Neural cell (in vitro differentiated cells): ENCODE results near the gene SVEP1. TPM values are rescaled to one million over a fixed set of nuclear protein-coding genes. Genes with fewer than 3 reads are reported as not detected.

Source experiments
- H2AFZ ChIP-seq: fragments of 200-600, 300-800 bp; sonication (generic), shearing (Covaris generic); 2 replicates; pipeline ENCODE4 v1.6.0; 2014; ENCODE audit warnings: low read depth, mild to moderate bottlenecking, antibody characterized with exemption, low read length, moderate library complexity
- H3F3A ChIP-seq: fragments of 200-600 bp; shearing (Covaris generic); 2 replicates; pipeline ENCODE4 v1.6.1; 2016; ENCODE audit warnings: mild to moderate bottlenecking, moderate library complexity, mixed read lengths, antibody characterized with exemption, low read length; ENCODE audit not compliant: insufficient read depth, poor library complexity, severe bottlenecking
- H3K27ac ChIP-seq: fragments of 200-600, 300-800 bp; sonication (generic), shearing (Covaris generic); 2 replicates; pipeline ENCODE4 v1.5.1; 2014; ENCODE audit warnings: mild to moderate bottlenecking, low read length, moderate library complexity
- H3K27me3 ChIP-seq: fragments of 300-800, 200-600 bp; sonication (generic), shearing (Covaris generic); 2 replicates; pipeline ENCODE4 v1.6.0; 2014; ENCODE audit warnings: mild to moderate bottlenecking, low read depth, low read length, moderate library complexity; ENCODE audit not compliant: insufficient read depth
- H3K36me3 ChIP-seq: fragments of 300-800, 200-600 bp; sonication (generic), shearing (Covaris generic); 2 replicates; pipeline ENCODE4 v1.5.1; 2014; ENCODE audit warnings: mild to moderate bottlenecking, antibody characterized with exemption, low read length, moderate library complexity; ENCODE audit not compliant: insufficient read depth
- H3K4me2 ChIP-seq: fragments of 300-800, 200-600 bp; sonication (generic), shearing (Covaris generic); 2 replicates; pipeline ENCODE4 v1.6.0; 2014; ENCODE audit warnings: mild to moderate bottlenecking, low read length
- H3K4me3 ChIP-seq: fragments of 300-800, 200-600 bp; sonication (generic), shearing (Covaris generic); 2 replicates; pipeline ENCODE4 v1.5.1; 2014; ENCODE audit warnings: mild to moderate bottlenecking, low read length, moderate library complexity
- H3K79me2 ChIP-seq: fragments of 200-600 bp; shearing (Covaris generic); replicated peaks from 2 replicates; pipeline ENCODE4 v1.6.0; 2014; ENCODE audit warnings: mild to moderate bottlenecking, low read length, moderate library complexity; ENCODE audit not compliant: insufficient read depth
- H3K9ac ChIP-seq: fragments of 300-800, 200-600 bp; sonication (generic), shearing (Covaris generic); 2 replicates; pipeline ENCODE4 v1.6.1; 2016; ENCODE audit warnings: mild to moderate bottlenecking, low read length, mixed read lengths
- H3K9me2 ChIP-seq: fragments of 200-600 bp; shearing (Covaris generic); 2 replicates; pipeline ENCODE4 v1.6.1; 2016; ENCODE audit warnings: mild to moderate bottlenecking, low read length, mixed read lengths; ENCODE audit not compliant: insufficient read depth
- H3K9me3 ChIP-seq: fragments of 200-600, 300-800 bp; sonication (generic), shearing (Covaris generic); 2 replicates; pipeline ENCODE4 v1.6.1; 2016; ENCODE audit warnings: mild to moderate bottlenecking, mixed run types, low read length, moderate library complexity, mixed read lengths
- H4K20me1 ChIP-seq: fragments of 200-600 bp; shearing (Covaris generic); 2 replicates; pipeline ENCODE4 v1.6.1; 2016; ENCODE audit warnings: mild to moderate bottlenecking, mixed run types; ENCODE audit not compliant: insufficient read depth
- EP300 ChIP-seq: fragments of 450-650 bp; conservative IDR thresholded peaks from 2 replicates; pipeline ENCODE4 v1.6.1; 2014; ENCODE audit warnings: antibody characterized with exemption, mild to moderate bottlenecking, moderate library complexity; ENCODE audit not compliant: poor library complexity, severe bottlenecking
- EZH2 ChIP-seq: fragments of 200-600, 300-800 bp; shearing (Covaris generic), sonication (generic); IDR thresholded peaks from 2 replicates; pipeline ENCODE4 v1.6.1; 2014; ENCODE audit warnings: antibody characterized with exemption, low read length, borderline replicate concordance, mild to moderate bottlenecking; ENCODE audit not compliant: insufficient read depth, poor library complexity, severe bottlenecking
- MXI1 ChIP-seq: fragments of 450-650 bp; conservative IDR thresholded peaks from 2 replicates; pipeline ENCODE4 v1.6.1; 2014; ENCODE audit warnings: antibody characterized with exemption, mild to moderate bottlenecking; ENCODE audit not compliant: poor library complexity, severe bottlenecking
- POLR2AphosphoS5 ChIP-seq: IDR thresholded peaks from 2 replicates; pipeline ENCODE4 v1.6.1; 2012
- RAD21 ChIP-seq: fragments of 450-650 bp; conservative IDR thresholded peaks from 2 replicates; pipeline ENCODE4 v1.6.1; 2014; ENCODE audit warnings: antibody characterized with exemption, mild to moderate bottlenecking, moderate library complexity
- REST ChIP-seq: IDR thresholded peaks from 2 replicates; pipeline ENCODE4 v1.6.1; 2012; ENCODE audit warnings: borderline replicate concordance
- SMC3 ChIP-seq: fragments of 450-650 bp; conservative IDR thresholded peaks from 2 replicates; pipeline ENCODE4 v1.6.1; 2014; ENCODE audit warnings: antibody characterized with exemption, mild to moderate bottlenecking, moderate library complexity; ENCODE audit not compliant: poor library complexity
- TAF1 ChIP-seq: IDR thresholded peaks from 2 replicates; pipeline ENCODE4 v1.6.1; 2012; ENCODE audit warnings: low read depth
- polyA plus RNA-seq: library from polyadenylated mRNA; depleted of rRNA; stranded (reverse); fragments of >200 nt; gene quantifications from 2 replicates; pipeline ENCODE4 v1.2.3, GENCODE V29; 2014
- TF ChIP-seq, protein P1 (sequence below): fragments of 450-650 bp; IDR thresholded peaks from 2 replicates; pipeline ENCODE4 v1.5.1; 2014; ENCODE audit warnings: antibody characterized with exemption, mild to moderate bottlenecking, moderate library complexity; ENCODE audit not compliant: poor library complexity, severe bottlenecking

SVEP1 gene
- polyA plus RNA-seq, 1 donor from 2014 or later: 0.10 TPM

GRCh38 chr9:110334183-110334582 is 245.4 kb downstream of the SVEP1 start:
- no peaks in the 10 kb centered on the region for H3K9me2 ChIP-seq
- no peak overlapping the region for H3K9ac ChIP-seq
- H3F3A ChIP-seq: no peaks in the 10 kb centered on the region
- H3K4me2 ChIP-seq: no peak overlapping the region
- H3K4me3 ChIP-seq: no peak overlapping the region
- no peaks in the 10 kb centered on the region for H3K27me3 ChIP-seq
- no peaks in the 10 kb centered on the region for H3K36me3 ChIP-seq
- H3K27ac ChIP-seq: no peak overlapping the region
- no peaks in the 10 kb centered on the region for H3K79me2 ChIP-seq
- H3K9me3 ChIP-seq: no peaks in the 10 kb centered on the region
- H2AFZ ChIP-seq: no peak overlapping the region
- H4K20me1 ChIP-seq: no peaks in the 10 kb centered on the region
- TF ChIP-seq, protein P1, sequence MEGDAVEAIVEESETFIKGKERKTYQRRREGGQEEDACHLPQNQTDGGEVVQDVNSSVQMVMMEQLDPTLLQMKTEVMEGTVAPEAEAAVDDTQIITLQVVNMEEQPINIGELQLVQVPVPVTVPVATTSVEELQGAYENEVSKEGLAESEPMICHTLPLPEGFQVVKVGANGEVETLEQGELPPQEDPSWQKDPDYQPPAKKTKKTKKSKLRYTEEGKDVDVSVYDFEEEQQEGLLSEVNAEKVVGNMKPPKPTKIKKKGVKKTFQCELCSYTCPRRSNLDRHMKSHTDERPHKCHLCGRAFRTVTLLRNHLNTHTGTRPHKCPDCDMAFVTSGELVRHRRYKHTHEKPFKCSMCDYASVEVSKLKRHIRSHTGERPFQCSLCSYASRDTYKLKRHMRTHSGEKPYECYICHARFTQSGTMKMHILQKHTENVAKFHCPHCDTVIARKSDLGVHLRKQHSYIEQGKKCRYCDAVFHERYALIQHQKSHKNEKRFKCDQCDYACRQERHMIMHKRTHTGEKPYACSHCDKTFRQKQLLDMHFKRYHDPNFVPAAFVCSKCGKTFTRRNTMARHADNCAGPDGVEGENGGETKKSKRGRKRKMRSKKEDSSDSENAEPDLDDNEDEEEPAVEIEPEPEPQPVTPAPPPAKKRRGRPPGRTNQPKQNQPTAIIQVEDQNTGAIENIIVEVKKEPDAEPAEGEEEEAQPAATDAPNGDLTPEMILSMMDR: no peak
- TF ChIP-seq EP300 (no peak), POLR2AphosphoS5 (no peak)

- no peaks in the 10 kb centered on the region for H3F3A ChIP-seq
- H3K36me3 ChIP-seq: no peaks in the 10 kb centered on the region
- no peak overlapping the region for H3K4me2 ChIP-seq
- no peaks in the 10 kb centered on the region for H3K9me3 ChIP-seq
- no peak overlapping the region for H3K27ac ChIP-seq
- no peak for TF ChIP-seq EZH2
- TF ChIP-seq EP300: no peak
- TF ChIP-seq SMC3: no peak
- TF ChIP-seq TAF1: no peak
- TF ChIP-seq RAD21: no peak
- TF ChIP-seq REST: no peak
- no peak for TF ChIP-seq POLR2AphosphoS5
- TF ChIP-seq, protein P1: no peak
- TF ChIP-seq MXI1: no peak
- no peak overlapping the region for H3K4me3 ChIP-seq
- no peaks in the 10 kb centered on the region for H3K27me3 ChIP-seq
- no peak overlapping the region for H3K9ac ChIP-seq
- no peaks in the 10 kb centered on the region for H3K79me2 ChIP-seq
- H3K9me2 ChIP-seq: no peaks in the 10 kb centered on the region
- H2AFZ ChIP-seq: no peak overlapping the region
- no peaks in the 10 kb centered on the region for H4K20me1 ChIP-seq
Observed at GRCh38 chr9:110332766-110333165, 246.8 kb downstream of the SVEP1 start.
